ENCODE results near the gene TBC1D7. TPM values are rescaled to one million over a fixed set of nuclear protein-coding genes. Genes with fewer than 3 reads are reported as not detected.

The TBC1D7 gene
- total RNA-seq, 1 experiment from 2014 or later = 13.7 TPM

- ATAC-seq (no peak), DNase-seq (ENCODE audit: low read depth, low spot score) (no peak)
- Histone ChIP-seq H3K79me2 (ENCODE audit: insufficient read depth, low read length) (no peaks in the 10 kb centered on the region), H3K27me3 (ENCODE audit: insufficient read depth, low read length) (no peaks in the 10 kb centered on the region), H3K9ac (ENCODE audit: low read length) (no peak overlapping the region), H3K4me2 (ENCODE audit: low read length) (no peak overlapping the region), H2AFZ (ENCODE audit: low read depth, low read length, poor library complexity, severe bottlenecking) (no peak overlapping the region), H3K9me3 (ENCODE audit: control insufficient read depth in 1 of 2, insufficient read depth in 1 of 2, low read depth in 1 of 2, low read length in 2 of 2) (peaks cover 0 to 4% of the 10 kb centered on the region in 2 experiments; a peak in 1 of 4 replicates), H3K4me3 (replicated peaks in 1 of 2; ENCODE audit: low read depth in 1 of 2, low read length in 2 of 2) (no peak overlapping the region), H3K9me2 (ENCODE audit: insufficient read depth) (no peaks in the 10 kb centered on the region), H3K27ac (ENCODE audit: low read depth, low read length) (no peak overlapping the region), H3K36me3 (ENCODE audit: control insufficient read depth in 1 of 2, insufficient read depth in 2 of 2, low read length in 2 of 2) (no peaks in the 10 kb centered on the region), H4K20me1 (ENCODE audit: insufficient read depth) (no peaks in the 10 kb centered on the region), H3K4me1 (ENCODE audit: control insufficient read depth in 1 of 2, insufficient read depth in 2 of 2, low read length in 2 of 2) (no peaks in the 10 kb centered on the region)
- CTCF ChIA-PET = no interaction called here
- intact Hi-C loops (cut with micrococcal nuclease) = no loop called here
- RAD21 ChIA-PET (ENCODE audit: low non-redundant PET in 1 of 2, low total read pairs in 2 of 2, uncharacterized antibody in 2 of 2, unreplicated experiment in 2 of 2) = no interaction called here
- TF ChIP-seq JUND (IDR thresholded peaks at IDR 0.05) = no peak
- TF ChIP-seq ATF3 (IDR thresholded peaks at IDR 0.05) = no peak
- no peak for TF ChIP-seq YY1 (IDR thresholded peaks at IDR 0.05; ENCODE audit: extremely low read depth, insufficient replicate concordance, low read depth, low read length)
- no peak for TF ChIP-seq MAX (IDR thresholded peaks at IDR 0.05)
- TF ChIP-seq CBX3 (IDR thresholded peaks at IDR 0.05; ENCODE audit: low read depth) = no peak
- no peak for TF ChIP-seq EZH2 (IDR thresholded peaks at IDR 0.05)
- no peak for TF ChIP-seq FOSL1 (IDR thresholded peaks at IDR 0.05; ENCODE audit: low read depth)
- TF ChIP-seq RAD21 (IDR thresholded peaks at IDR 0.05; ENCODE audit: low read depth) = no peak
- no peak for TF ChIP-seq SIN3A (IDR thresholded peaks at IDR 0.05; ENCODE audit: low read depth)
- no peak for TF ChIP-seq POLR2AphosphoS5 (IDR thresholded peaks at IDR 0.05; ENCODE audit: low read depth, low read length)
- POLR2A ChIA-PET = no interaction called here
- no TSS peak for BruUV-seq (replicated peaks)
These were observed 45.8 kb downstream of the TBC1D7 start for GRCh38 chr6:13282393-13283069.

- no TSS peak for BruUV-seq (replicated peaks)
- Histone ChIP-seq H3K4me1 (ENCODE audit: control insufficient read depth in 1 of 2, insufficient read depth in 2 of 2, low read length in 2 of 2) (no peaks in the 10 kb centered on the region), H3K27me3 (ENCODE audit: insufficient read depth, low read length) (no peaks in the 10 kb centered on the region), H3K4me2 (ENCODE audit: low read length) (no peak overlapping the region), H3K9ac (ENCODE audit: low read length) (no peak overlapping the region), H2AFZ (ENCODE audit: low read depth, low read length, poor library complexity, severe bottlenecking) (no peak overlapping the region), H3K36me3 (ENCODE audit: control insufficient read depth in 1 of 2, insufficient read depth in 2 of 2, low read length in 2 of 2) (no peaks in the 10 kb centered on the region), H3K27ac (ENCODE audit: low read depth, low read length) (no peak overlapping the region), H3K79me2 (ENCODE audit: insufficient read depth, low read length) (no peaks in the 10 kb centered on the region), H4K20me1 (ENCODE audit: insufficient read depth) (no peaks in the 10 kb centered on the region), H3K4me3 (replicated peaks in 1 of 2; ENCODE audit: low read depth in 1 of 2, low read length in 2 of 2) (no peak overlapping the region), H3K9me3 (ENCODE audit: control insufficient read depth in 1 of 2, insufficient read depth in 1 of 2, low read depth in 1 of 2, low read length in 2 of 2) (no peaks in the 10 kb centered on the region), H3K9me2 (ENCODE audit: insufficient read depth) (no peaks in the 10 kb centered on the region)
- intact Hi-C loops (cut with micrococcal nuclease) = no loop called here
- no peak for ATAC-seq
- ChIA-PET CTCF (no interaction called here), POLR2A (no interaction called here), RAD21 (ENCODE audit: low non-redundant PET in 1 of 2, low total read pairs in 2 of 2, uncharacterized antibody in 2 of 2, unreplicated experiment in 2 of 2) (no interaction called here)
- TF ChIP-seq CTCF (IDR thresholded peaks at IDR 0.05 in 2 of 3, conservative IDR thresholded peaks at IDR 0.05 in 1 of 3; ENCODE audit: borderline replicate concordance in 1 of 3, insufficient read depth in 1 of 3, low read depth in 2 of 3, low read length in 2 of 3) = no peak
- TF ChIP-seq SRF (IDR thresholded peaks at IDR 0.05; ENCODE audit: low read depth) = no peak
- TF ChIP-seq POLR2A (IDR thresholded peaks at IDR 0.05; ENCODE audit: borderline replicate concordance, extremely low read depth, insufficient read depth, insufficient read length) = no peak
- TF ChIP-seq CBX3 (IDR thresholded peaks at IDR 0.05; ENCODE audit: low read depth) = no peak
- TF ChIP-seq EGR1 (IDR thresholded peaks at IDR 0.05; ENCODE audit: low read depth) = no peak
- no peak for TF ChIP-seq JUND (IDR thresholded peaks at IDR 0.05)
- TF ChIP-seq ZFX (IDR thresholded peaks at IDR 0.05) = no peak
- no peak for TF ChIP-seq POLR2AphosphoS5 (IDR thresholded peaks at IDR 0.05; ENCODE audit: low read depth, low read length)
- no peak for TF ChIP-seq EZH2phosphoT487 (IDR thresholded peaks at IDR 0.05; ENCODE audit: borderline replicate concordance)
- DNase-seq (ENCODE audit: low read depth, low spot score) = no peak
These were observed 46.7 kb downstream of the TBC1D7 start for GRCh38 chr6:13281686-13282085.

Data from HCT116 (cell line).